HG02623 (cell line): ENCODE results near the gene TTC7B.

ENCODE experiments used
- ATAC-seq: cut with Tn5 transposase; IDR thresholded peaks from one replicate; pipeline ENCODE4 v1.9.1; 2021; ENCODE audit warnings: moderate library complexity; ENCODE audit not compliant: unreplicated experiment

Gene TTC7B

GRCh38 chr14:90651271-90651804 lies 164.9 kb downstream of the TTC7B start:
- no peak for ATAC-seq

- ATAC-seq: no peak
Measured at GRCh38 chr14:90649557-90650135, 166.6 kb downstream of the TTC7B start.

DNA sequence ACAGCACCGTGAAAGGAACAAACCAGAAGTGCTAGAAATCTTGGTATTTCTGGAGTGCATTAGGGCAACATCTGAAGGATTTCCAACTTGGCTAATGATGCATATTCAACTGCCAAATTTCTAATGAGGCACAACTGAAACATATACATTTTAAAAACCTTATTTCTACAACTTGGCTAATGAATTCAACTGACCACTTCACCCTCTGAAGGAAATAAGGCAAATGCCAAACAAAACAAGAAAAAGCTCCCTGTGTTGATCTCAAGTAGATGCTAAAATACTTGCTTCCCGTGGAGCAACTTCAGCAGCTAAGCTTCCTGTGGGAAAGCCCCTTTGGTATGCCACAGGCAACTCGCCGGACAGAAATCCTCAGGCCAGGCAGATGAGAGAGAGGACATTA lies 167.1 kb downstream of the TTC7B start:
- no peak for ATAC-seq

DNA sequence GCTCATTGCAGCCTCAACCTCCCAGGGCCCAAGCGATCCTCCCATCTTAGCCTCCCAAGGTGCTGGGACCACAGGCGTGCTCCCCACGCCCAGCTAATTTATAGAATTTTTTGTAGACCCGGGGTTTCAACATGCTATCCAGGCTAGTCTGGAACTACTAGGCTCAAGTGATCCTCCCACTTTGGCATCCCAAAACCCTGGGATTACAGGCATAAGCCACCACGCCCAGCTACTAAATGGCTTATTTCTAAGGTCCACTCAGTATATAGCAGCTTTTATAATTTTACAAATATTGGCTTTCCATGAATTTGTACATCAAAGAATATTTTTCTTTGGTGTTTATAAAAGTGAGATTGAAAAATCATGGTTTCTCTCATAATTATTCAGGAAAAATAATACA lies 167.8 kb downstream of the TTC7B start:
- no peak for ATAC-seq

DNA sequence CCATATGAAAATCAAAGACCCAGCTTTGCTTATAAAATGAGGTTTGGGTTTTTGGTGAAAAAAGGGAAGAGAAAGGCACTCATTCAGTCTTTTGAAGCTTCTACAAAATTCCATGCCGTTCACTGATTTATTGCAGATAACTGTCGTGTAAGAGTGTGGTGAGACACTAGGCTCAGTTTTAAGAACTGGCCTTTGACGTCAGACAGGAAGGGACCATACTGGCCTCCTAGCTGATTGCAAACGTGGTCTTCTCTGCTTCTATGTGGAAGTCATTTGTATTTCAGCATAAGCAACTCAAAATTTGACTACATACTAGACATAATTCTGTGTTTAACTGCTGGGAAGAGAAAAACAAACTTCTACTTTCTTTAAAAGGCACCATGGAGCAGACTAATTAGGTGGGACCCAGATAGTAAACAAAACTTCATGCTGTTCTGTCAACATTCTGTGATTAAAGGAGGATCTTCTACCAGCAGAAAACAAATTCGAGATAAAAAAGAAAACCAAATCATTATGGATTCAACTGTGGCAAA lies 168.7 kb downstream of the TTC7B start:
- ATAC-seq: no peak

- no peak for ATAC-seq
Measured at GRCh38 chr14:90645842-90646443, 170.3 kb downstream of the TTC7B start.

DNA sequence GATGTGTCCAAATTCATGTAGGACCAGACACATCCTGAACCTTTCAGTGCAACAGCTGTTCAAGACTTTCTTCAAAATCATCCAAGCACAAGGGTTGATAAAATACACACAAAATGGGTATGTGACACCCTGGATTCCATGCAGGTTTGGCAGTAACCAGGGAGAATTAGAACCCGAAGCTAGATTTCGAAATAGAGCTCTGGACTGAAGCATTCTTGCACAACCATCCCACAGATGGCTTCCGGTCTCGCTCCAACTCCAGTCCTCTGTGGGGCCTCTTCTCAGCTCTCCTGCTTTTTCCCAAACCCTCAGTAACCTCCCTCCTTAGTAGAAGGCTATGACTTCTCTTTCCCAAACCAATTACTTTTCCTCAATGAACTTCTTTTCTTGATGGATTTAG lies 171.3 kb downstream of the TTC7B start:
- ATAC-seq: no peak

DNA sequence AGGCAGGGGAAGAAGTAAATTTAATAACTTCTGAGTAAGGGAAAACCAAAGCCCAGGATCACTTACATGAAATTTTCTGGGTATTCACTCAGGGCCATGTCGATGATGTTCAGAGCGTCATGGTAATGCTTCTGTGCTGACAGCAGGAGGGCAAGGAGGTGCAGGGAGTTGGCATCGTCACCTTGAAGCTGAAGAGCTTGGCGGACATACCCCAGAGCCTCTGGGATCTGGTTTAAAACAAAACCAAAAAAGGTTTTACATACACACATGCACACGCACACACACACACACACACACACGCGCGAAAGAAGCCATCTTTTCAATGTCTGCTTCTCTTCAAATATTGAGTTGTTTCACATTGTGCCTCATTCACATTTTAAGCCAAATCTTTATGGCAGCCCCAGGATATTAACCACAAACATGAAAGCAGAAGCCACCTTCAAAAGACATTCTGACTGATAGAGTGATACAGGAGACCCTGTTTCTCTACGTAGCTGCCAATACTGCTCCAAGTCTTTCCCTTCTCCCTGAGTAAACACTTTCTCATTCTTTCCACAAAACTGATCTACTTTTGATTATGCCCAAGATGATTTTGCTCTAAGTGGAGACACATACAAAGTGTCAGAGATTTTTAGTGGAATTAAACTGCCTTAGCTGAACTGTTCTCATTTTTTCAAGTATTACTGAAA lies 172.1 kb downstream of the TTC7B start:
- no peak for ATAC-seq

DNA sequence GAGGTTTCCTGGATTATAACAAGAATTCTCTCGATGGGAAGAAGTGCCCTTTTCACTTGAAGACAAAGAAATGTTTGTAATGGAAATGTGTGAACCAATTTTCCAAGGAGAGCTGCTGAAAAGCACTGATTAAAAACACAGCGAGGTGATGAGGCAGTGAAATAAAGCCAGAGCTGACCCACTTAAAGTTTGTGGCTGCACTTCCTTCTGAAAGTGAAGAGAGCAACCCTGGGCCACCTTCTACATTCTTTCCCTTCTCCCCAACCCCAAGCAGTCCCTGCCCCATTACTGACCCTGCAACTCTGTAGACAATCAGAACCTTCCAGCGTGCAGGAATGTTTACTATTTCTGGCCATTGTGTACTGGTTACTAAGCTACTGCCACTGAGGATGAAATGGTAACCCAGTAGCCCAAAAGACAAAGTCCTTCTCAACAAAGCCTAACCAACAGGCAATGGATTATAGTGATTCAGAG lies 173.9 kb downstream of the TTC7B start:
- no peak for ATAC-seq

GRCh38 chr14:90641615-90642243 lies 174.5 kb downstream of the TTC7B start:
- no peak for ATAC-seq

DNA sequence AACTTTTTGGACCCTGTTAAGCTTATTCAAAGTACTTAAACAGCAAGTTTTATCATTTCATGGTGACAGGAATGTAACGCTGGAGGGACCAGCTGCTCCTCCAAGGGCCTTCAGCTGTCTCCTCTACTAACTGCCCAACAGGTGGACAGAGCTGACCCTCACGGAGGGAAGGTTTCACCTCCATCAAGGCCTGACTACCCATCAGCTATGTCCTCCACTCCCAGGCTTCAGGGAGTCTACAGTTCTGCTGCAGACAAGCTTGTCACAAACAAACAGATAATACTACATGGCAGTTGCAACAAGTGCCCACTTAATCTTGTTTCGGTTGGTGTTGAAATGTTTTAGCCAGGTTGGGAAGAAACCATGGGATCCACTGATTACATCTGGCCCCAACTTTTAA lies 175.1 kb downstream of the TTC7B start:
- no peak for ATAC-seq

- ATAC-seq: no peak
Measured at GRCh38 chr14:90639641-90640040, 176.6 kb downstream of the TTC7B start.

DNA sequence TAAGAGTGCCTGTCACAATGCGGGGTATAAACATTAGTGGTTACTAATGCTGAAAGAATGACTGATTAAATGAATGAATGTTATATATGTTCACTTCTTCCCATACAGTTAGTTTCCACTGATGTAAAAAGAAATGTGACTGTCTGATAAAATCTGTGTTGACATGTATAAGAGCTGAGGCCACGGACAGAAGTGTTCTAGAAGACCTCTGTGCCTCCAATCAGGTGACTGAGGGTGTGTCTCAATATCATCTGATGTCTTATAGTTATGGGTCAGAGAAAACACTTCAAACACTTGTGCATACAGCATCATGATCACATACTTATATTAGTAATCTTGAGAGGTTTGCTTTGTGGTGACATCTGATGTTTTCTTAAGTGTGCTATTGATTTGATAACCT lies 183.4 kb downstream of the TTC7B start:
- no peak for ATAC-seq

DNA sequence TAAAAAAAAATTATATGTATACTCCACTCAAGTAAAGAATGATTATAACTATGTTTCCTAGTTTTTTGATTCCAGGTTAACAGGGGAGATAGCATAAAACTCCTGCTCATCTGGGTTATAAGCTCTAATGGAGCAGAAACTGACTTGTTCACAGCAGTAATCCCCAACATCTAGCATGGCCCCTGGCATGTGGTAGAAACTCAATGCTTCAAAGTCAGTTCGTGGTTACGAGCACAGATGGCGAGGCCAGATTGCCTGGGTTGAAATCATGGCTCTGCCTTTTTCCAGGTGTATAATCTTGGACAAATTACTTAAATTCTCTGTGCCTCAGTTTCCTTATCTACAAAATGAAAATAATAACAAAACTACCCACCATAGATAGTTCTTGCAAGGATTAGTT lies 183.8 kb downstream of the TTC7B start:
- no peak for ATAC-seq

DNA sequence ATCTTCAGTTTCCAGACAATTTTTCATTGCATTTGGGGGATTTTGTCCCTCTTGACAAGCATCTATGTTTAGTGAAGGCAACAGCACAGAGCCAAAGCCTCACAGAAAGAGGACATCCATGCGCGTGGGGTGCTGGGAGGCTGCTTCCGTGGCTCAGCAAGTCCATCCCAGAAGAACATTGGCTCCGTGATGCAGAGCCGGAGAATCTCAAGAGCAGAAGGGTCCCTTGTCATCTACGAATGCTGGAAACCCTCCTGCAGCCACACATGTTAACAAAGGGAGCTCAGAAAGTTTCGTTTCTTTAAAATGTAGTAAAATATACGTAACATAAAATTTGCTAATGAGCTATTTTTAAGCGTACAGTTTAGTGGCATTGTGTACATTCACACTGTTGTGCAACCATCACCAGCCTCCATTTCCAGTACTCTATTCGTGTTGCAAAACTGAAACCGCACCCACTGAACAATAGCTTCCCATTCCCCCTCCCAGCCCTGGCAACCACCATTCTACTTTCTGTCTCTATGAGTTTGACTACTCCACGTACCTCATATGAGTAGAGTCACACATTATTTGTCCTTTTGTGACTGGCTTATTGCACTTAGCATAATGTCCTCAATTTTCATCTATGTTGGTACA lies 185.9 kb downstream of the TTC7B start:
- ATAC-seq: no peak

GRCh38 chr14:90629471-90629870 lies 186.8 kb downstream of the TTC7B start:
- ATAC-seq: no peak

DNA sequence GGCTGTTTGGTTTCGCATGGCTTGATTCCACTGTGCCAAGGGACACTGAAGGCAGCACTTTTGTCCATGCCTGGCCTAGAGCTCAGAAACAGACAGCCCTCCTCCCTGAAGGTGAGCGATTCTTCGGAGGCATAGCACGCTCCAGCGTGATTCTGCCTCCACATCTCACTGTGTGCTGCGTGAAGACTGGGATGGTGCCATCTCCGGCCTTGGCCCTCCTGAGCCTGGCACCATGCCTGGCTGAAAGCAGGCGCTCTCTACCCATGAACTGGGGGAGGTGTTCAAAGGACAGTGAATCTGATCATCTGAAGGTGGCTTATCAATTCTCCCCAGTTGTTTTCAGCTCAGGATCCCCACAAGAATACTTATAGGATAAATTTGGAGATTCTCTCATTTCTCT lies 187.4 kb downstream of the TTC7B start:
- no peak for ATAC-seq

DNA sequence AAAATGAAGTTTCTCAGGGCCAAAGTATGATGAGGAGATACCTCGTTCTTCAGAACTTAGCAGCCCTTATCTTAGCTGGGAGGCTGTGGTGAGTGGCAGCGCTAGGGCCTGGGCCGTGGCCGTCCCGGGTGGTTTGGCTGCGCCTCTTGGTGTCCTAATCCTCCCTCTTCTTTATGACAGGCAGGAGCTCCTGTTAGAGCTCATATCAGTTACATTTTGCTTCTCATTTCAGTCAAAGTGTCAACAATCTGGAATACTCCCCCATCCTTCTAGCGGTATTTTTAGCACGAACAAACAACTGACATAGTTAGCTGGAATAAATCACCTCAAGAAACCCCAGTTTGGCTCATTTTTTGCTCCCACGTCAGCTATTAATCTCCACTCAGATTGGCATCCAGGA lies 188.8 kb downstream of the TTC7B start:
- ATAC-seq: no peak

GRCh38 chr14:90626550-90626949 lies 189.7 kb downstream of the TTC7B start:
- no peak for ATAC-seq

DNA sequence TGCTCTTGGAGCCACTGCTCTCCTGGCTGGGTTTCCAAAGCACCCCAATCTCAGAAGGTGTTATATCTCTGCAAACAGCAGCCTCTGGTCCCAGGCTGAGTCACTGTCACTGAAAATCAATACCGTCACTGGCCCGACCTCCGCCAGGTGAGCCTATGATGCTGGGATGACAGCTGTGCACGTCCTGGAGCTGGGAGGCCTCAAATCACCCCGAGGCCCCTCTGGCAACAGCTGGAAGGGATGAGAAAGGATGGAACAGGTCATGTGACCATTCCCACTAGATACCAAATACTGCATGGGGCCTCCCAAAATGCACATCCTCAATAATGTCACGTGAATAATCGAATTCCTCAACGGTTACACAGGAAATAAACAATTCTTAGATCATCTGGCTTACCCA lies 190.8 kb downstream of the TTC7B start:
- ATAC-seq: no peak
